NCI-H2081 treated with DMSO at 0.1 percent for 48 hours (cell line): Measurements from ENCODE around the gene ZNF469.

Source experiments
- DNase-seq: peaks from one replicate; lab custom pipeline; 2025; lab: John Stamatoyannopoulos, UW

The ZNF469 gene

GRCh38 chr16:88378401-88378800 lies 4.4 kb upstream of the ZNF469 start:
- DNase-seq, result no peak

- no peak for DNase-seq
Measured at GRCh38 chr16:88378836-88379693, 3.7 kb upstream of the ZNF469 start.

GRCh38 chr16:88379694-88380040 lies 3.1 kb upstream of the ZNF469 start:
- DNase-seq, result no peak

- no peak for DNase-seq
Measured at GRCh38 chr16:88380099-88380498, 2.7 kb upstream of the ZNF469 start.

GRCh38 chr16:88380619-88381018 lies 2.1 kb upstream of the ZNF469 start:
- DNase-seq, result no peak

- DNase-seq, result no peak
Measured at GRCh38 chr16:88381820-88382451, 823 bp upstream of the ZNF469 start.

GRCh38 chr16:88383401-88384221 lies 852 bp downstream of the ZNF469 start:
- no peak for DNase-seq

GRCh38 chr16:88384222-88385111 lies 1.7 kb downstream of the ZNF469 start:
- no peak for DNase-seq

GRCh38 chr16:88385112-88385594 lies 2.4 kb downstream of the ZNF469 start:
- no peak for DNase-seq

- no peak for DNase-seq
Measured at GRCh38 chr16:88385831-88386815, 3.4 kb downstream of the ZNF469 start.

GRCh38 chr16:88387180-88387765 lies 4.5 kb downstream of the ZNF469 start:
- DNase-seq, result no peak

GRCh38 chr16:88387941-88388627 lies 5.3 kb downstream of the ZNF469 start:
- DNase-seq, result no peak

- no peak for DNase-seq
Measured at GRCh38 chr16:88389191-88389590, 6.4 kb downstream of the ZNF469 start.

- no peak for DNase-seq
Measured at GRCh38 chr16:88389621-88390160, 6.9 kb downstream of the ZNF469 start.

GRCh38 chr16:88390265-88390664 lies 7.5 kb downstream of the ZNF469 start:
- DNase-seq, result no peak

GRCh38 chr16:88390735-88391134 lies 8.0 kb downstream of the ZNF469 start:
- DNase-seq, result no peak

- DNase-seq, result no peak
Measured at GRCh38 chr16:88391144-88391850, 8.5 kb downstream of the ZNF469 start.

- no peak for DNase-seq
Measured at GRCh38 chr16:88392111-88392510, 9.4 kb downstream of the ZNF469 start.
